ENCODE results near the gene NF1.
"Not testable (repeated sequence)": the region's sequence is repeated elsewhere in the genome, so short reads cannot be mapped to it uniquely, and the experiment has no call there.

Gene NF1

DNA sequence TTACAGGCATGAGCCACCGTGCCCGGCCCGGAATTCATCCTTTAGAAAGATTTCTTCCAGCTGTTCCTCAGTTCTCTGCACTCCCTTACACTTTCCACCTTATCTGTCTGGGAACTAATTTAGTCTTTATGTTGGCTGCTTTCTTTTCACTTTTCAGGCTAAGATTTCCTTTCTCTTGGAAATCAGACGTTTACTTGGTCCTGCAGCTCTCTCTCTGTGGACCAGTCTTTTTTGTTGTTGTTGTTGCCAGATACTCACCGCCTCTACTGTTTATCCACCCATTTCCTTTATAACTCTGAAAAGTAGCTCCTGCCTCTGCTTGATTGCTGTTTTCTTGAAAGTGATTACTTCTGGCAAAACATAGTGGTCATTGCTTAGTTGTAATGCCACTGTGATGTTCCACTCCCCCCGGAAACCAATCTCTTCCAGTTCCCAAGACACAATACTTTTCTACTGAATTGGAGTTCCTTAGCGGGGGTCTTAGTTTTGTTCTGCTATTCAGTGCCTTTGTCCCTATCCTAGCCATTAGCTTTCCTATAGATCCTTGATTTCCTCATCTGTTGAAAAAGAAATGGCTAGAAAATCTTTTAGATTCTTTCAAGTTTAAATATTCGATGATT is 6.2 kb downstream of the NF1 start:
- Mint-ChIP-seq H3K36me3 (ENCODE audit: low read depth) (peaks cover 13% of the 10 kb centered on the region), H3K4me3 (no peak overlapping the region), H3K27me3 (ENCODE audit: low read depth) (no peaks in the 10 kb centered on the region), H3K27ac (peak overlapping the region in 2 of 3 experiments; percentile 13 to 31), H3K9me3 (no peaks in the 10 kb centered on the region), H3K4me1 (peaks cover 21% of the 10 kb centered on the region)
- TF ChIP-seq, protein P1, sequence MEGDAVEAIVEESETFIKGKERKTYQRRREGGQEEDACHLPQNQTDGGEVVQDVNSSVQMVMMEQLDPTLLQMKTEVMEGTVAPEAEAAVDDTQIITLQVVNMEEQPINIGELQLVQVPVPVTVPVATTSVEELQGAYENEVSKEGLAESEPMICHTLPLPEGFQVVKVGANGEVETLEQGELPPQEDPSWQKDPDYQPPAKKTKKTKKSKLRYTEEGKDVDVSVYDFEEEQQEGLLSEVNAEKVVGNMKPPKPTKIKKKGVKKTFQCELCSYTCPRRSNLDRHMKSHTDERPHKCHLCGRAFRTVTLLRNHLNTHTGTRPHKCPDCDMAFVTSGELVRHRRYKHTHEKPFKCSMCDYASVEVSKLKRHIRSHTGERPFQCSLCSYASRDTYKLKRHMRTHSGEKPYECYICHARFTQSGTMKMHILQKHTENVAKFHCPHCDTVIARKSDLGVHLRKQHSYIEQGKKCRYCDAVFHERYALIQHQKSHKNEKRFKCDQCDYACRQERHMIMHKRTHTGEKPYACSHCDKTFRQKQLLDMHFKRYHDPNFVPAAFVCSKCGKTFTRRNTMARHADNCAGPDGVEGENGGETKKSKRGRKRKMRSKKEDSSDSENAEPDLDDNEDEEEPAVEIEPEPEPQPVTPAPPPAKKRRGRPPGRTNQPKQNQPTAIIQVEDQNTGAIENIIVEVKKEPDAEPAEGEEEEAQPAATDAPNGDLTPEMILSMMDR (IDR thresholded peaks at IDR 0.05; ENCODE audit: unreplicated experiment in 3 of 3): no peak

DNA sequence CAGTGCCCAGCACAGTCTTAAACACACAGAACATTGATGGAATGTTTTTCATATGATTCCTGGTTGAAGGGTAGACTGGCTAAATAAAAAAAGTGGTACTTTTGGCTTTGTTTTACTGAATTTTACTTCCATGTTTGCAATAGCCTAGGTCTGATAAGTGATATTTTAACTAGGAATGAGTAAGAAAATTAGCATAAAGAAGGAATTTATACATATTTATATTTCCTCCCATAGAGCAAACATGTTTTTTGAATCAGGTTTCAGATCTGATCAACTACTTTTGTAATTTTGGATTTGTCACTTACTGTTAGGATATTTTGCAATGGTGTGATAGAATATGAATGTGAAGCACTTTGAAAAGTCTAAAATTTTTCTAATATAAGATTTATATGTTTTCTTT is 7.2 kb downstream of the NF1 start:
- Mint-ChIP-seq H3K36me3 (ENCODE audit: low read depth) (peaks cover 10% of the 10 kb centered on the region), H3K4me1 (peaks cover 12% of the 10 kb centered on the region), H3K4me3 (no peak overlapping the region), H3K9me3 (no peaks in the 10 kb centered on the region), H3K27ac (peak overlapping the region in 2 of 3 experiments; percentile 13 to 31), H3K27me3 (ENCODE audit: low read depth) (no peaks in the 10 kb centered on the region)
- TF ChIP-seq, protein P1 (IDR thresholded peaks at IDR 0.05; ENCODE audit: unreplicated experiment in 3 of 3): no peak

DNA sequence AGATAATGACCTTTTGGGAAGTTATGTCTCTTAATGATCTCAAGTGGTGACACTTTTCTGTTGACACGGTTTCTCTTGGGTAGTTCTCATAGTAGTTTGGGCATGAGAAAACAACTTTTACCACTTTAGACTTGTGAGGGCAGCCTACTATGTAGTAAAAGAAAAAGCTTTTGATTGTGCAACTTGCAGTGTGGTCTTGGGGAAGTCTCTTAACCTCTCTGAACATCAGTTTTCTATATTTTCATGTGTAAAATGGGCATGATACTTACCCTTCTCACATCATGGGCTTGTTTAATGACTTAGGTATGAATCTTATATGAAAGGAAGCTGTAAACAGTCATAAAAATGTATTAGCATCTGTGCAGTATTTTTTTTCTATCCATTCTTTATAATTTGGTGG is 11.2 kb downstream of the NF1 start:
- H3K27me3 Mint-ChIP-seq (ENCODE audit: low read depth): no peaks in the 10 kb centered on the region
- H3K9me3 Mint-ChIP-seq: no peaks in the 10 kb centered on the region
- TF ChIP-seq, protein P1 (IDR thresholded peaks at IDR 0.05; ENCODE audit: unreplicated experiment in 3 of 3): no peak
- H3K4me1 Mint-ChIP-seq: peaks cover 18% of the 10 kb centered on the region
- no peak overlapping the region for H3K4me3 Mint-ChIP-seq
- H3K27ac Mint-ChIP-seq: no peak overlapping the region
- peaks cover 14% of the 10 kb centered on the region for H3K36me3 Mint-ChIP-seq (ENCODE audit: low read depth)

DNA sequence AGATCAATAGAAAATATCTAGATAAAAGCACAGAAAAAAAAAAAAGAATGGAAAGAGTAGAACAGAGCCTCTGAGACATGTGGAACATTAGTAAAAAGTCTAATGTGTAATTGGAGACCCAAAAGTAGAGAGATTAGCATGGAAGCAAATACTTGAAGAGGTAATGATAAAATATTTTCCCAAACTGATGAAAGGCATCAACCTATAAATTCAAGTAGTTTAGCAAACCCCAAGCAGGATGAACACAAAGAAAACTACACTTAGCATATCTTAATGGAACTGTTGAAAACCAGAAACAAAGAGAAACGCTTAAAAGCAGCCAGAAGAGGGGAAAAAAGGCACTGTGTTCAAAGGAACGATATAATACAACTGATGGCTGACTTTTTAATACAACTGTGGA is 16.4 kb downstream of the NF1 start:
- H3K27ac Mint-ChIP-seq: peak overlapping the region in 1 of 3 experiments; percentile 15
- TF ChIP-seq, protein P1 (IDR thresholded peaks at IDR 0.05; ENCODE audit: unreplicated experiment in 3 of 3): no peak
- no peaks in the 10 kb centered on the region for H3K9me3 Mint-ChIP-seq
- peaks cover 9% of the 10 kb centered on the region for H3K4me1 Mint-ChIP-seq
- H3K27me3 Mint-ChIP-seq (ENCODE audit: low read depth): no peaks in the 10 kb centered on the region
- H3K36me3 Mint-ChIP-seq (ENCODE audit: low read depth): peaks cover 25% of the 10 kb centered on the region
- no peak overlapping the region for H3K4me3 Mint-ChIP-seq

DNA sequence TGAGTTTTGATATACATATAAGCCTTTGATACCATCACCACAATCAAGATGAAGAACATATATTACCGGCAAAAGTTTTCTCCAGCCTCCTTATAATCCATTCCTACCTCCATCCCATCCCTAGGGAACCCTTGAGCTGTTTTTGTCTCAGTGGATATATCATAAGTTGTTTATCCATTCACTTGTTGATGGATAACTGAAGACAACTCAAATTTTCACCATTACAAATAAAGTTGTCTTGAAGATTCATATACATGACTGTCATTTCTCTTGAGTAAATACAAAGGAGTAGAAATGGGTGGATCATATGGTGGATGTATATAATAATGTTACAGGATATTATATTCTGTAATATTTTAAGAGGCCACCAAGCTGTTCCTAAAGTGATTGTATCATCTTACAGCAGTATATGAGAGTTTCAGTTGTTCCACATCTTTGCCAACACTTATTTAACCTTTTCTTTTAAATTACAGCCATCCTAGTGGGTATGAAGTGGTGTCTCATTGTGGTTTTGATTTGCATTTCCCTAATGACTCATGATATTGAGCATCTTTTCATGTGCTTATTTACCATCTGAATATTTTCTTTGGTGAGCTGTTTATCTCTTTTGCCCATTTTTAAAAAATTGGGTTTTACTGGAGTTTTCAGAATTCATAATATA is 17.4 kb downstream of the NF1 start:
- Mint-ChIP-seq H3K36me3 (ENCODE audit: low read depth) (peaks cover 22% of the 10 kb centered on the region), H3K27me3 (ENCODE audit: low read depth) (no peaks in the 10 kb centered on the region), H3K4me3 (no peak overlapping the region), H3K27ac (no peak overlapping the region), H3K9me3 (no peaks in the 10 kb centered on the region), H3K4me1 (peaks cover 9% of the 10 kb centered on the region)
- TF ChIP-seq, protein P1 (IDR thresholded peaks at IDR 0.05; ENCODE audit: unreplicated experiment in 3 of 3): no peak

DNA sequence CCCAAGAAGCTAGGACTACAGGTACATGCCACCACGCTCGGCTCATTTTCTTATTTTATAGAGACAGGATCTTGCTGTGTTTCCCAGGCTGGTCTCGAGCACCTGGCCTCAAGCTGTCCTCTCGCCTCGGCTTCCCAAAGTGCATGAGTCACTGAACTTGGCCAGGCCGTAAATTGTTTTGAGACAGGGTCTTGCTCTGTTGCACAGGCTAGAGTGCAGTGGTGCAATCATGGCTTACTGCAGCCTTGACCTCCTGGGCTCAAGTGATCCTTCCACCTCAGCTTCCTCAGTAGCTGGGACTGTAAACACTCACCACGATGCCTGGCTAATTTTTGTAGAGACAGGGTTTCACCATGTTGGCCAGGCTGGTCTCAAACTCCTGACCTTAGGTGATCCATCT is 18.6 kb downstream of the NF1 start:
- Mint-ChIP-seq H3K36me3 (ENCODE audit: low read depth) (peaks cover 22% of the 10 kb centered on the region), H3K27ac (peak overlapping the region in 1 of 3 experiments; percentile 54)
- H3K9me3 Mint-ChIP-seq; H3K4me3 Mint-ChIP-seq; H3K4me1 Mint-ChIP-seq; H3K27me3 Mint-ChIP-seq (ENCODE audit: low read depth): not testable (repeated sequence)
